ENCODE results near the gene ROR1. TPM values are rescaled to one million over a fixed set of nuclear protein-coding genes. Genes with fewer than 3 reads are reported as not detected.

ROR1 gene
- total and polyA plus RNA-seq, 2 of the 4 experiments (the other 2 are of a cell fraction): 4.4 to 10.0 TPM

DNA sequence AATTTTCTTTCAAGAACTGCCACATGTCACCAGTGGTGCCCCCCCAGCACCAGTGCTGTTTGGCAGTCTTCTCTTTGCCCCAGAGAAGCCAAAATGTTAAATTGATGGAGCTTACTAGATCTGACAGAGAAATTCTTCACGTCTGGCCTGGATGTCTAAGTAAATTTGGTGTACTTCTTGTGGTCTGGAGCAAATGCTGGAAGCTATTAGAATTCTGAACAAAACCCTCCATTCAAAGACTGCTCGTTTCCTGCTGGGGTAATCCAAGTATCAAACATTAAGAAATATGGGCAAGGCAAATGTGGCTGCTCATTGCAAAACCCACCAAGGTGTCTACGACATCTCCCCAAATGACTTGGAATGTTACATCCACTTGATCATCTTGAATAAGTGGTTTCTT lies 92.3 kb downstream of the ROR1 start:
- H3K79me1 ChIP-seq (ENCODE audit: low read depth in 1 of 2, low read length in 2 of 2): no peaks in the 10 kb centered on the region; a peak in 2 of 4 replicates
- no peaks in the 10 kb centered on the region; the same call in 1 of the 2 replicates for H3K27me3 ChIP-seq (ENCODE audit: control insufficient read depth, insufficient read depth, low read length)
- H3K23ac ChIP-seq (ENCODE audit: low read depth, low read length): no peak overlapping the region
- no peaks in the 10 kb centered on the region for H3K36me3 ChIP-seq (ENCODE audit: control insufficient read depth, insufficient read depth, low read length)
- no CpG with 5 or more reads among the region's 3 CpGs for WGBS, 2 experiments (ENCODE audit: extremely low coverage in 2 of 2, insufficient read length in 1 of 2)
- no peak overlapping the region for H3K4me2 ChIP-seq (ENCODE audit: low read depth, low read length)
- no peak overlapping the region for H2AK9ac ChIP-seq (replicated peaks; ENCODE audit: low read depth, low read length, poor library complexity)
- no peak overlapping the region for H2AFZ ChIP-seq (replicated peaks; ENCODE audit: low read length, poor library complexity)
- no peaks in the 10 kb centered on the region for H3K9me1 ChIP-seq (ENCODE audit: insufficient read depth, low read length)
- dilution Hi-C loops (cut with HindIII; ENCODE audit: low sequenced_read_pairs, unreplicated experiment) (no loop called here), in situ Hi-C loops (cut with MboI; ENCODE audit: low sequenced_read_pairs) (no loop called here), intact Hi-C loops (cut with micrococcal nuclease) (no loop called here)
- CTCF ChIA-PET: interaction anchor here (0.7 to 1.1 kb wide), 2 partner anchors 9 to 23 kb away, joined by 4 read pairs; no protein-coding TSS in a partner anchor
- TF ChIP-seq RAD21 (IDR thresholded peaks at IDR 0.05; ENCODE audit: low read length) (no peak), POLR2A (IDR thresholded peaks at IDR 0.05; ENCODE audit: low read depth, low read length) (no peak), SMC3 (IDR thresholded peaks at IDR 0.05; ENCODE audit: low read depth, low read length) (no peak), RFX5 (IDR thresholded peaks at IDR 0.05; ENCODE audit: low read depth, low read length) (no peak), MXI1 (IDR thresholded peaks at IDR 0.05; ENCODE audit: borderline replicate concordance, low read depth, low read length) (no peak), RCOR1 (IDR thresholded peaks at IDR 0.05; ENCODE audit: insufficient replicate concordance, low read length) (no peak), BHLHE40 (IDR thresholded peaks at IDR 0.05; ENCODE audit: low read depth, low read length) (no peak), NFE2L2 (IDR thresholded peaks at IDR 0.05; ENCODE audit: low read depth, low read length) (no peak), CEBPB (IDR thresholded peaks at IDR 0.05; ENCODE audit: low read depth, low read length) (no peak), MAFK (IDR thresholded peaks at IDR 0.05; ENCODE audit: low read depth, low read length) (no peak), MAZ (IDR thresholded peaks at IDR 0.05; ENCODE audit: borderline replicate concordance, low read depth, low read length) (no peak), CHD1 (IDR thresholded peaks at IDR 0.05; ENCODE audit: low read depth, low read length) (no peak), FOS (IDR thresholded peaks at IDR 0.05; ENCODE audit: low read depth, low read length) (no peak)
- TF ChIP-seq, protein P1, sequence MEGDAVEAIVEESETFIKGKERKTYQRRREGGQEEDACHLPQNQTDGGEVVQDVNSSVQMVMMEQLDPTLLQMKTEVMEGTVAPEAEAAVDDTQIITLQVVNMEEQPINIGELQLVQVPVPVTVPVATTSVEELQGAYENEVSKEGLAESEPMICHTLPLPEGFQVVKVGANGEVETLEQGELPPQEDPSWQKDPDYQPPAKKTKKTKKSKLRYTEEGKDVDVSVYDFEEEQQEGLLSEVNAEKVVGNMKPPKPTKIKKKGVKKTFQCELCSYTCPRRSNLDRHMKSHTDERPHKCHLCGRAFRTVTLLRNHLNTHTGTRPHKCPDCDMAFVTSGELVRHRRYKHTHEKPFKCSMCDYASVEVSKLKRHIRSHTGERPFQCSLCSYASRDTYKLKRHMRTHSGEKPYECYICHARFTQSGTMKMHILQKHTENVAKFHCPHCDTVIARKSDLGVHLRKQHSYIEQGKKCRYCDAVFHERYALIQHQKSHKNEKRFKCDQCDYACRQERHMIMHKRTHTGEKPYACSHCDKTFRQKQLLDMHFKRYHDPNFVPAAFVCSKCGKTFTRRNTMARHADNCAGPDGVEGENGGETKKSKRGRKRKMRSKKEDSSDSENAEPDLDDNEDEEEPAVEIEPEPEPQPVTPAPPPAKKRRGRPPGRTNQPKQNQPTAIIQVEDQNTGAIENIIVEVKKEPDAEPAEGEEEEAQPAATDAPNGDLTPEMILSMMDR (conservative IDR thresholded peaks at IDR 0.05; ENCODE audit: low read depth, low read length): no peak
- TF ChIP-seq, protein P2, sequence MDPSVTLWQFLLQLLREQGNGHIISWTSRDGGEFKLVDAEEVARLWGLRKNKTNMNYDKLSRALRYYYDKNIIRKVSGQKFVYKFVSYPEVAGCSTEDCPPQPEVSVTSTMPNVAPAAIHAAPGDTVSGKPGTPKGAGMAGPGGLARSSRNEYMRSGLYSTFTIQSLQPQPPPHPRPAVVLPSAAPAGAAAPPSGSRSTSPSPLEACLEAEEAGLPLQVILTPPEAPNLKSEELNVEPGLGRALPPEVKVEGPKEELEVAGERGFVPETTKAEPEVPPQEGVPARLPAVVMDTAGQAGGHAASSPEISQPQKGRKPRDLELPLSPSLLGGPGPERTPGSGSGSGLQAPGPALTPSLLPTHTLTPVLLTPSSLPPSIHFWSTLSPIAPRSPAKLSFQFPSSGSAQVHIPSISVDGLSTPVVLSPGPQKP (IDR thresholded peaks at IDR 0.05; ENCODE audit: borderline replicate concordance, low read depth, low read length): no peak
- TF ChIP-seq, protein P3, sequence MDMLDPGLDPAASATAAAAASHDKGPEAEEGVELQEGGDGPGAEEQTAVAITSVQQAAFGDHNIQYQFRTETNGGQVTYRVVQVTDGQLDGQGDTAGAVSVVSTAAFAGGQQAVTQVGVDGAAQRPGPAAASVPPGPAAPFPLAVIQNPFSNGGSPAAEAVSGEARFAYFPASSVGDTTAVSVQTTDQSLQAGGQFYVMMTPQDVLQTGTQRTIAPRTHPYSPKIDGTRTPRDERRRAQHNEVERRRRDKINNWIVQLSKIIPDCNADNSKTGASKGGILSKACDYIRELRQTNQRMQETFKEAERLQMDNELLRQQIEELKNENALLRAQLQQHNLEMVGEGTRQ (IDR thresholded peaks at IDR 0.05; ENCODE audit: low read depth, low read length): no peak
- H2AK5ac ChIP-seq (ENCODE audit: low read depth, low read length): no peak overlapping the region
- no peaks in the 10 kb centered on the region for H3K9me3 ChIP-seq (ENCODE audit: control insufficient read depth, insufficient read depth, low read length)
- no peak overlapping the region for H2BK5ac ChIP-seq (ENCODE audit: low read depth, low read length, poor library complexity, severe bottlenecking)
- no peak overlapping the region for H2BK15ac ChIP-seq (ENCODE audit: low read depth, low read length)
- H3K4me1 ChIP-seq (ENCODE audit: control insufficient read depth, insufficient read depth, low read length): no peaks in the 10 kb centered on the region; the same call in 1 of the 2 replicates
- H4K20me1 ChIP-seq (ENCODE audit: insufficient read depth, low read length): no peaks in the 10 kb centered on the region
- DNase-seq (no peak), ATAC-seq (ENCODE audit: low read depth) (no peak)
- H2BK120ac ChIP-seq (ENCODE audit: low read depth, low read length): no peak overlapping the region
- H4K5ac ChIP-seq (ENCODE audit: low read depth, low read length): no peak overlapping the region
- no peak overlapping the region for H3K18ac ChIP-seq (ENCODE audit: low read depth, low read length)
- H2BK20ac ChIP-seq (ENCODE audit: low read depth, low read length): no peak overlapping the region
- no peak overlapping the region for H3K27ac ChIP-seq (ENCODE audit: insufficient read depth, low read length)
- no peak overlapping the region for H3K56ac ChIP-seq (ENCODE audit: extremely low read depth, insufficient read depth, low read length)
- no TSS peak for BruUV-seq (replicated peaks)
- POLR2A ChIA-PET (ENCODE audit: unreplicated experiment): no interaction called here
- H3K4ac ChIP-seq (ENCODE audit: low read depth, low read length): no peak overlapping the region
- no peak overlapping the region for H3K14ac ChIP-seq (replicated peaks; ENCODE audit: low read depth, low read length)
- H3K9ac ChIP-seq (ENCODE audit: low read depth, low read length): no peak overlapping the region
- no peak overlapping the region for H3K4me3 ChIP-seq (ENCODE audit: insufficient read depth, low read depth, low read length)
- H4K8ac ChIP-seq (ENCODE audit: low read depth in 2 of 2, low read length in 2 of 2): no peak overlapping the region
- H4K91ac ChIP-seq (ENCODE audit: insufficient read depth, low read depth, low read length): no peak overlapping the region
